Fibroblast of mammary gland (primary cell): ENCODE results near the gene PRDM16.

Experiments used
- DNase-seq: peaks from one replicate; pipeline ENCODE4 v3.0.0-alpha.2; 2010; ENCODE audit warnings: low read depth
- H3K4me3 ChIP-seq: 2 replicates; pipeline ENCODE4 v1.5.1; 2011; ENCODE audit warnings: low read depth, mild to moderate bottlenecking, low read length, moderate library complexity; ENCODE audit not compliant: control insufficient read depth
- TF ChIP-seq, protein P1 (sequence below): conservative IDR thresholded peaks from 2 replicates; pipeline ENCODE4 v1.5.1; 2011; ENCODE audit warnings: low read depth, low read length, inconsistent platforms; ENCODE audit not compliant: control insufficient read depth, insufficient read depth

PRDM16 gene

DNA sequence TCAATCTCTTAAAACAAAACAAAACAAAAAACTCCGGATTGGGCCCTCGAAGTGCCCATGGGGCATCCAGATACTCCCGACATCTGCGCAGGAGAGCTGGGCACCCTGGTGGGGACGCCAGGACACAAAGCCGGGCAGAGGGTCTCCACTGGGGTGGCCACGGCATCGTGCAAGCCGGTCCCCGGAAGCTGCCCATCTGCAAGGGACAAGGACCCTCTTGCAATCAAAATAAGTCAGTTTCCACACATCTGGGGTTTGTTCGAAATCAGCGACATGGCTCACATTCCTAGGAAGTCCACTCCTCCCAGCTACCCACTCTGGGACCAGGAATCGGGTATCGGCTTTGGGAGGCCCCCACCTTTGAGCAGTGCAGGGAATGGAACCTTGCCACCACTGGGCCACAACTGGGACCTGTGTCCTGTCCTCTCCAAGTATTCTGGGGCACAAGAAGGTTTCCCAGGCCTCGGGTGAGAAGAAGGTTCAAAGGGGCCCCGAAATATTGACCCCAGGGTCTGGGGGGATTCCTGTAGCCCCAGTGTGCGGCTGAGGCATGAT is 4.6 kb upstream of the PRDM16 start:
- no peak overlapping the region for H3K4me3 ChIP-seq
- TF ChIP-seq, protein P1, sequence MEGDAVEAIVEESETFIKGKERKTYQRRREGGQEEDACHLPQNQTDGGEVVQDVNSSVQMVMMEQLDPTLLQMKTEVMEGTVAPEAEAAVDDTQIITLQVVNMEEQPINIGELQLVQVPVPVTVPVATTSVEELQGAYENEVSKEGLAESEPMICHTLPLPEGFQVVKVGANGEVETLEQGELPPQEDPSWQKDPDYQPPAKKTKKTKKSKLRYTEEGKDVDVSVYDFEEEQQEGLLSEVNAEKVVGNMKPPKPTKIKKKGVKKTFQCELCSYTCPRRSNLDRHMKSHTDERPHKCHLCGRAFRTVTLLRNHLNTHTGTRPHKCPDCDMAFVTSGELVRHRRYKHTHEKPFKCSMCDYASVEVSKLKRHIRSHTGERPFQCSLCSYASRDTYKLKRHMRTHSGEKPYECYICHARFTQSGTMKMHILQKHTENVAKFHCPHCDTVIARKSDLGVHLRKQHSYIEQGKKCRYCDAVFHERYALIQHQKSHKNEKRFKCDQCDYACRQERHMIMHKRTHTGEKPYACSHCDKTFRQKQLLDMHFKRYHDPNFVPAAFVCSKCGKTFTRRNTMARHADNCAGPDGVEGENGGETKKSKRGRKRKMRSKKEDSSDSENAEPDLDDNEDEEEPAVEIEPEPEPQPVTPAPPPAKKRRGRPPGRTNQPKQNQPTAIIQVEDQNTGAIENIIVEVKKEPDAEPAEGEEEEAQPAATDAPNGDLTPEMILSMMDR = no peak
- DNase-seq = no peak

DNA sequence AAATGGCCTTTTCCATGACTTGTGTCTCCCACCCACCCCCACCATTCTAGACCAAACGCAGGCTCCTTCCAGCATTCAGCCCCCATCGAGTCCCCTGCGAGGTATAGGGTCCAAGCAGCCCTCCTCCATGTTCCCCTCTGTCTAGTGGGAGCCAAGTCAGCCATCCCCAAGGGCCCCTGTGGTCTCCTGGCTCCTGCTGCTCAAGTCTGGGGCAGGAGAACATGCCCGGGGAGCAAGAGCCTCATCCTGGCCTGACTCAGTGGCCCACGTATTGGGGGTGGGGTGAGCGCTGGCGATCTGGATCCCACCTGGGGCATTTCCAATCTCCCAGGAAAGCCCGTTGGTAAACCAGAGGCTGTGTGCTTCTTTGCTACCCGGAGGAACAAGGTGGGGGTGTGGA is 4.1 kb upstream of the PRDM16 start:
- TF ChIP-seq, protein P1 = no peak
- no peak for DNase-seq
- no peak overlapping the region for H3K4me3 ChIP-seq

DNA sequence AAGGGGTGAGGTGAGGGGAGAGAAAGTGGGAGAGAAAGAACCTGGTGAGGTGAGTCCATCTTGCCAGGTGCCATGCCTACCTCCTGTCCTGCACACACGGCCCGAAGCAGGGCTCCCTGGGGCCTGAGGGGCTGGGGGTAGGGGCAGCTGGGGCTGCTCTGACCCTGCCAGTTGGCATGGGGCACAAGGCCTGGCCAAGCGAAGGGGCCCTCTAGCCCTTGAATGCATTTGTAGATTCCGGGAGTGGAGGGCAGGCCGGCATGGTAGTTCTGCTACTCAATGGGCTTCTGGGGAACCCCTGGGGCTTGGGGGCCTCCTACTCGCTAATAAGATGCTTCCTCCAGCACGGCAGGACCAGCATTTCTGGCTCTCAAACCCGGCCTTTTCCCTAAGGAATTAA is 3.6 kb upstream of the PRDM16 start:
- no peak overlapping the region for H3K4me3 ChIP-seq
- TF ChIP-seq, protein P1 = no peak
- no peak for DNase-seq

DNA sequence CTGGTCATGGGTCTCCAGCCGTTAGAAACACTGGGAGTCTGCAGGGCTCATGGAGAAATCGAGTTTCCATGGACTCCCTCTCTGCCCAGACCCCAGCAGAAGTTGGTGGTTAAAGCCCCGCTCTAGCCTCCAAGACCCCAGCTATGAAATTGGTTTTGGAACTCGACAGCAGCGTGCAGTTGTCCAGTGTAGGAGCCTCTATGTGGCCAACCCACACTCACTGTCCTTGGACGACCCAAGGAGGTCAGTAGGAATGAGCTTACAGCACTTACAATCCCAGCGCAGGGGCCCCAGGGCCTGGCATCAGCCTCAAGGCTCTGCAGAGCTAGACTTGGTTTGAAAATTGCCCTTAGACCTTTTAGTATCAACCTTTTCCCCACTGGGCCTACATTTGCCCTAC is 3.2 kb upstream of the PRDM16 start:
- H3K4me3 ChIP-seq = no peak overlapping the region
- no peak for DNase-seq
- TF ChIP-seq, protein P1 = no peak

DNA sequence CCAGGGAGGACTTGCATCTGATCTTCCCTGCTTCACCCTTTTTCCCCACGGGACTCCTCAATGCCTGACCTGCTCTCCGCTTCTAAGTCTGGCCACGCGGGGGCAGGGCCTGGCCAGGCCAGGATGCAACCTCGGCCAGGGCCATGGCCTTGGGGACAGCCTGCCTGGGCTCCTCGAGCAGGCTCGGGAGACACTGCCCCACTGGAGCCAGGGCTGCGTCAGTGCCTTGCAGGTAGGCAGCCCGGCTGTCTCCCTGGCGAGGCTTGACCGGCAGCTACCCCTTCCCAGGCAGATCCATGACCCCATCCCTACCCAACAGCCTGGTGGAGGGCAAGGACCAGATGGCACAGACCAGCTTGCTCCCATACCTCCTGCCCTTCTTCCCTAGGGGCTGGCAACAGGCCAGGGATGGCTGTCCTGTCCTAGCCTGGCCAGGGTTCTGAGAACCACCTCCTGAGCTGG is 2.7 kb upstream of the PRDM16 start:
- no peak for DNase-seq
- TF ChIP-seq, protein P1 = no peak
- no peak overlapping the region for H3K4me3 ChIP-seq

DNA sequence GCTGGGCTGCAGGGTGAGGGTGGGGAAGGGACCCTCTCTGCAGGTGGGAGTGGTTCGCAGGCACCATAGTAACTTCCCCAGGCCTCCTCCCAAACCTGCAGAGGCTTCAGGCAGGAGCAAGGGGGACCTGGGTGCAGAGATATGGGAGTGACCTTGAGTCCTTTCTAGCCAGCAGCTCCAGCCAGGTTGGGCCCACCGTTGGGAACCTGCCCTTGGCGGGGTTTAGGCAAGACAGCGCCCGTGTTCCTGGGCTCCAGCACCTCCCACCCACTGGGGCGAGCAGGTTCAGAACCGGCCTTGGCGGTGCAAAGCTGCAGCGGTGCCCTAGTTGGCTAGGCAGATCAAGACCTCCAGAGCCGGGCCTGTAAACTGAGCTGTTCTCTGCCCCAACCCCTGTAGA is 2.2 kb upstream of the PRDM16 start:
- no peak for DNase-seq
- H3K4me3 ChIP-seq = no peak overlapping the region
- TF ChIP-seq, protein P1 = no peak

DNA sequence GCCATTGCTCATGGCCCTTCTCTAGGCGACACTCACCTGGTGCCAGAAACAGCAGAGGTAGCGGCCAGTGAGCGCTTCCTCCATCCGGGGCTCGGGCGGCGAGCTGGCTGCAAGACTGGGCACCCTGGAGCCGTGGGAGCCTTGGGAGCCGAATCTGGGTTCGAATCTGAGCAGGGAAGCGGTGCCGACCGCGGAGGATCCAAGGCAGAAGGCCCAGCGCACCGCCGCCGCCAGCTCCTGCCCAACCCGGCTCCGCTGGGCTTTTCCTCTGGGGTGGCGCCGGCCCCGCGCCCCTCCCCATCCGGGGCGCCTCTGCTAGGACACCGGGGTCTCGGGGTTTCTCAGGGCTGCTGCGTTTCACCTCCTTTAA is 1.7 kb upstream of the PRDM16 start:
- TF ChIP-seq, protein P1 = no peak
- no peak overlapping the region for H3K4me3 ChIP-seq
- DNase-seq = no peak
